SK-N-MC (cell line): Measurements from ENCODE around the gene ATRNL1.
A peak's percentile ranks its signal among the peaks of the same experiment; 100 is the strongest.

ENCODE experiments used
- DNase-seq: peaks from one replicate; pipeline ENCODE4 v3.0.0-alpha.2; 2011; ENCODE audit warnings: low read depth, low spot score
- H3K27ac ChIP-seq: fragments of 200-600 bp; sonication (generic); 2 replicates; pipeline ENCODE4 v1.5.1; 2016; ENCODE audit warnings: mixed run types
- H3K36me3 ChIP-seq: fragments of 200-600 bp; sonication (generic); 2 replicates; pipeline ENCODE4 v1.6.1; 2017; ENCODE audit warnings: antibody characterized with exemption, low read length, mixed read lengths; ENCODE audit not compliant: insufficient read depth
- H3K4me3 ChIP-seq: fragments of 200-600 bp; sonication (generic); 2 replicates; pipeline ENCODE4 v1.5.1; 2016
- H3K9ac ChIP-seq: fragments of 200-600 bp; sonication (generic); 2 replicates; pipeline ENCODE4 v1.8.0; 2017; ENCODE audit warnings: mixed run types, mixed read lengths; ENCODE audit not compliant: insufficient read length
- H3K9me3 ChIP-seq: fragments of 200-600 bp; sonication (generic); 2 replicates; pipeline ENCODE4 v1.6.1; 2017; ENCODE audit warnings: low read depth, mild to moderate bottlenecking, antibody characterized with exemption, low read length, moderate library complexity, mixed read lengths
- EZH2 ChIP-seq: fragments of 200-600 bp; sonication (generic); IDR thresholded peaks from one replicate; pipeline ENCODE4 v1.6.1; 2017; ENCODE audit warnings: antibody characterized with exemption
- FOXP2 ChIP-seq: optimal IDR thresholded peaks from 2 replicates; pipeline ENCODE3; 2011; ENCODE audit warnings: mild to moderate bottlenecking, moderate library complexity; ENCODE audit not compliant: insufficient read depth; ENCODE audit errors: extremely low read length, control extremely low read depth
- POLR2AphosphoS5 ChIP-seq: IDR thresholded peaks from 2 replicates; pipeline ENCODE4 v1.6.1; 2012; ENCODE audit warnings: mild to moderate bottlenecking, low read depth, low read length, borderline replicate concordance

Gene ATRNL1, protein sequence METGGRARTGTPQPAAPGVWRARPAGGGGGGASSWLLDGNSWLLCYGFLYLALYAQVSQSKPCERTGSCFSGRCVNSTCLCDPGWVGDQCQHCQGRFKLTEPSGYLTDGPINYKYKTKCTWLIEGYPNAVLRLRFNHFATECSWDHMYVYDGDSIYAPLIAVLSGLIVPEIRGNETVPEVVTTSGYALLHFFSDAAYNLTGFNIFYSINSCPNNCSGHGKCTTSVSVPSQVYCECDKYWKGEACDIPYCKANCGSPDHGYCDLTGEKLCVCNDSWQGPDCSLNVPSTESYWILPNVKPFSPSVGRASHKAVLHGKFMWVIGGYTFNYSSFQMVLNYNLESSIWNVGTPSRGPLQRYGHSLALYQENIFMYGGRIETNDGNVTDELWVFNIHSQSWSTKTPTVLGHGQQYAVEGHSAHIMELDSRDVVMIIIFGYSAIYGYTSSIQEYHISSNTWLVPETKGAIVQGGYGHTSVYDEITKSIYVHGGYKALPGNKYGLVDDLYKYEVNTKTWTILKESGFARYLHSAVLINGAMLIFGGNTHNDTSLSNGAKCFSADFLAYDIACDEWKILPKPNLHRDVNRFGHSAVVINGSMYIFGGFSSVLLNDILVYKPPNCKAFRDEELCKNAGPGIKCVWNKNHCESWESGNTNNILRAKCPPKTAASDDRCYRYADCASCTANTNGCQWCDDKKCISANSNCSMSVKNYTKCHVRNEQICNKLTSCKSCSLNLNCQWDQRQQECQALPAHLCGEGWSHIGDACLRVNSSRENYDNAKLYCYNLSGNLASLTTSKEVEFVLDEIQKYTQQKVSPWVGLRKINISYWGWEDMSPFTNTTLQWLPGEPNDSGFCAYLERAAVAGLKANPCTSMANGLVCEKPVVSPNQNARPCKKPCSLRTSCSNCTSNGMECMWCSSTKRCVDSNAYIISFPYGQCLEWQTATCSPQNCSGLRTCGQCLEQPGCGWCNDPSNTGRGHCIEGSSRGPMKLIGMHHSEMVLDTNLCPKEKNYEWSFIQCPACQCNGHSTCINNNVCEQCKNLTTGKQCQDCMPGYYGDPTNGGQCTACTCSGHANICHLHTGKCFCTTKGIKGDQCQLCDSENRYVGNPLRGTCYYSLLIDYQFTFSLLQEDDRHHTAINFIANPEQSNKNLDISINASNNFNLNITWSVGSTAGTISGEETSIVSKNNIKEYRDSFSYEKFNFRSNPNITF (N-terminal part only)

DNA sequence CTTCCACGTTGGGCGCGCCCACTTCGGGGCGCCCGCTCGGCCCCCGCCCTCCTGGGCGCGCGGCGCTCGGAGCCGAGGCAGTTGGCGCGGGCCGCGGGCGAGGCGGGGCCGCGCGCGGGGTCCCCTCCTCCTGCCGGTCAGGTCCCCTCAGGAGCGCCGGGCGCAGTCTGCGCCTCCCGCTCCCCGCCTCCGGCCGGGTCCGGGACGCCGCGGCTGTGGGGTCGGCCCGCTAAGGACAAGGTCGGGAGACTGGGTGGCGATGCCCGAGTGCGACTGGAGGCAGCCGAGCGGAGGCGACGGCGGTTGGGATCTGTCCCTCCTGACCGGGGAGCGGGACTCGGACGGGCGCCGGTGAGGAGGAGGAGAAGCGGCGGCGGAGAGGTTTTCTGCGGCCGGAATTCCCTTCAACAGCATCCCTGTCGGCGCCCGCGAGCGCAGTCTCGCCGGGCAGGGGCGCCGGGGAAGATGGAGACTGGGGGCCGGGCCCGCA is at the start of gene ATRNL1:
ATRNL1 (plus strand) TSS at position 80 of the 490 bp plus-strand sequence; CDS start at position 466, 386 bp downstream.
- Histone ChIP-seq H3K9ac (peak within 1 kb of the TSS; percentile 83), H3K27ac (peak within 1 kb of the TSS; percentile 60; the same call in 1 of the 2 replicates)

DNA sequence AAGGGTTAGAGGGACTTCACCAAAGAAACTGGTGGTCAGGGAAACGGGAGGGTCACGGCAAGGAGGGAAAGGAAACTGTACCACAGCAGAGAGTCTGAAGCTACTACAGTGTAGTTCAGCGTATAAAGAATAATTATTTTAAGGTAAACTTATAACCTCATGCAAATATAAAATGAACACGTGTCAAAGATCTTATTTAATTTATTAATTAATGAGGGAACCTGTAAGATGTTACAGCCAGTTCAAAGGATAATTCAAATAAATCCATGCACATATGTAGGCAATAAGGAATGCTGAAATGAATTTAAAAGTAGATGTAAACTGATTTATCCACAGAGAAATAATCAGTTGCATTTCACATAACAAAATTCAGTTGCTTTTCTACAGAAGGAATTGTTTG is 49.4 kb upstream of the ATRNL1 start:
- no peak for DNase-seq
- H3K9ac ChIP-seq, result no peak overlapping the region
- TF ChIP-seq FOXP2 (no peak), POLR2AphosphoS5 (no peak)
- no peaks in the 10 kb centered on the region for H3K9me3 ChIP-seq
- H3K36me3 ChIP-seq, result no peaks in the 10 kb centered on the region
- no peak overlapping the region for H3K27ac ChIP-seq
- no peak overlapping the region for H3K4me3 ChIP-seq

More for the DNA sequence above, at the start of gene ATRNL1:
- Histone ChIP-seq H3K4me3 (peak within 1 kb of the TSS; percentile 82), H3K36me3 (no peaks in the 10 kb centered on the region), H3K9me3 (no peaks in the 10 kb centered on the region)
- TF ChIP-seq POLR2AphosphoS5 (no peak), EZH2 (no peak), FOXP2 (no peak)
- DNase-seq, result no peak

DNA sequence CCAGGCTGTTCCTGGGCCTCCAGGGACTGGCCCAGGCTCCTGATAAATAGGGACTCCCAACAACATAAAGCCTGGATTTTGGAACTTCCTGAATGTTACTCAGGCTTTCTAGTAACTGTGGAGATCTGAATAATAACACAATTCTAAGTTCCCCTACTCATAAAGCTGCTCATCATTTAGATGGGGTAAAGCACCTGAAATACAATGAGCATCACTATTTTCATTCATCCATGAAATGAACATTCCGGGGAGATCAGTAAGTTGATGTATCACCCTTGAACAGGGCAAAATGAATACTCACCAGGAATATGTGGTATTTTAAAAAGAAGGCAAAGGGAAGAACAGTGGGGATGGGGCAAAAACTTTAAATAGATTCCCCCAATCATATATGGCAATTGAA is 48.3 kb upstream of the ATRNL1 start:
- H3K4me3 ChIP-seq, result no peak overlapping the region
- no peak overlapping the region for H3K27ac ChIP-seq
- no peaks in the 10 kb centered on the region for H3K36me3 ChIP-seq
- no peak overlapping the region for H3K9ac ChIP-seq
- no peak for DNase-seq
- TF ChIP-seq POLR2AphosphoS5, result no peak
- TF ChIP-seq FOXP2, result no peak
- TF ChIP-seq EZH2, result no peak
- H3K9me3 ChIP-seq, result no peaks in the 10 kb centered on the region

DNA sequence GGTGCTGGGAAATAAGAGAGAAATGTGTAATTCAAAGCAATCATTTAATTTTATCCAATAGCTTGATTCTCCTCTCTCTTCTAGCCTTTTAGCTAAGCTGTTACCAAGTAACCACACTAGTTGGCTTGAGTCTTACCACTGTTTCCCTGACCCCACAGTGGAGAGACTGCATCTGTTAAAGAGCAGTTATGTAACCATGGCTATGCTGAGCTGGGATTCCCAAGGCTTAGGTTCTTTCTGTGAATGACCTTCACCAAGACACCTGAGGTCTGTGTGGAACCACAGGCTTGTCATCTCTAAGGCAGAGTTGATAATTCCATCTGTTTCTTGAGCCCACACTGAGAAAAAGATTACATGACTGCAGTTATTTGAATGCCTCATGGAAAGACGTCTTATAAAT is 47.7 kb upstream of the ATRNL1 start:
- TF ChIP-seq FOXP2 (no peak), POLR2AphosphoS5 (no peak), EZH2 (no peak)

DNA sequence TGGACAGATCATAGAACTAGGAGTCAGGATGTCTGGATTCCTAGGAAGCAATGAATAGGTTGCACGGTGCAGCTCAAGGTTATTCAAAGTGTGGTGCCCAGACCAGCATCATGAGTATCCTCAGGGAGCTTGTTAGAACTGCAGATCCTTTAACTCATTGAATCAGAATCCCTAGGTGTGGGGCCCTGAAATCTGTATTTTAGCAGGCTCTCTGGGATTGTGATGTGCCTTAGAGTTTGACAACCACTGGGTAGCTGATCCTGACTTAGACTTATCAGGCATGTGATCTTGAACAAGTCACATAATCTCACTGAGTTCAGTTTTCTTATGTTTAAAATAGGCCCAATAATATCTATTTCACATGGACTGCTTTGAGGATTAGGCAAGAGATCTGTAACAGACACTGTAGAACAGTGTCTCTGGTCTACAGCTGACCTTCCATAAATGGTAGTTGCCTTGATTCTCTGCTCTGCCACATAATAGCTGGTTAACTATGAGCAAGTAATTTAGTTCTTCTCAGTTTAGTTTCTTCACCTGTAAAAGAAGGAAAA is 46.4 kb upstream of the ATRNL1 start:
- TF ChIP-seq EZH2, result no peak
- TF ChIP-seq FOXP2, result no peak
- no peak for TF ChIP-seq POLR2AphosphoS5
- Histone ChIP-seq H3K36me3 (no peaks in the 10 kb centered on the region), H3K9me3 (no peaks in the 10 kb centered on the region), H3K9ac (no peak overlapping the region), H3K27ac (no peak overlapping the region), H3K4me3 (no peak overlapping the region)
- DNase-seq, result no peak

More for the DNA sequence above, 47.7 kb upstream of the ATRNL1 start:
- Histone ChIP-seq H3K4me3 (no peak overlapping the region), H3K36me3 (no peaks in the 10 kb centered on the region), H3K27ac (no peak overlapping the region), H3K9ac (no peak overlapping the region), H3K9me3 (no peaks in the 10 kb centered on the region)
- DNase-seq, result no peak

DNA sequence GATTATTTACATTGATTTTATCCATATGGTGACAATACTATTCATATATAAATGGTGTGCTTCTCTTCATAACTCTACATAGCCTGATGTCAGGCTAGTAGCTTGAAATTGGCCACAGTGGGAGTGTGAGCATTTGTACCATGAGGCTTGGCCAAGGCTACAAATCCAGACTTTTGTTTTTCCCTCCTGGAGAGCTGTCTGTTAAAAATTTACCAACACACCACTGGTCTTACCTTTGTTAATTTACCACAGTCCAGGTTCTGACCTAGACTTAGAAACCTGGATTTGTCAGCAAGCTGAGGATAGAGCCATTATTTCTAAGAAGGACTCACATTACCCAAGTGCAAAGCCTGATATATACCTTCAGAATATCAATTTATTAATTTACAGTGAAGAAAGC is 45.5 kb upstream of the ATRNL1 start:
- Histone ChIP-seq H3K36me3 (no peaks in the 10 kb centered on the region), H3K27ac (no peak overlapping the region), H3K9ac (no peak overlapping the region), H3K9me3 (no peaks in the 10 kb centered on the region), H3K4me3 (no peak overlapping the region)
- TF ChIP-seq FOXP2, result no peak
- DNase-seq, result no peak

DNA sequence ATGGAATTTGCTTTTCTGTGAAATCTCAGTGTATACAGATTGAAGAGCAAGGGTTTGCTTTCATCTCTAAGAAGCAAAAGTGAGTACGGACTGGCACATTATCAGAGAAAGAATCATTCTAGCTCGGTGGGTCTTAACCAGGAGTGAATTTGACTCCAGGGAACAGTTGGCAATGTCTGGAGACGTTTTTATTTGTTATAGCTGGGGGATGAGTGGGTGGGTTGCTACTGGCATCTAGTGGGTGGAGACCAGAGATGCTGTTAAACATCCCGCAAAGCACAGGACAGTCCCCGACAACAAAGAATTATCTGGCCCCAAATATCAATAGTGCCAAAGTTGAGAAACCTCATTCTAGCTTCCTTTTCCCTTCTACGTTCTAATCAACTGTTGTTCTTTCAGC is 43.8 kb upstream of the ATRNL1 start:
- no peak for DNase-seq
- H3K9me3 ChIP-seq, result no peaks in the 10 kb centered on the region
- no peaks in the 10 kb centered on the region for H3K36me3 ChIP-seq
- TF ChIP-seq POLR2AphosphoS5 (no peak), EZH2 (no peak), FOXP2 (no peak)
- H3K27ac ChIP-seq, result peak overlapping the region; percentile 62; the same call in 1 of the 2 replicates
- H3K9ac ChIP-seq, result no peak overlapping the region
- no peak overlapping the region for H3K4me3 ChIP-seq

DNA sequence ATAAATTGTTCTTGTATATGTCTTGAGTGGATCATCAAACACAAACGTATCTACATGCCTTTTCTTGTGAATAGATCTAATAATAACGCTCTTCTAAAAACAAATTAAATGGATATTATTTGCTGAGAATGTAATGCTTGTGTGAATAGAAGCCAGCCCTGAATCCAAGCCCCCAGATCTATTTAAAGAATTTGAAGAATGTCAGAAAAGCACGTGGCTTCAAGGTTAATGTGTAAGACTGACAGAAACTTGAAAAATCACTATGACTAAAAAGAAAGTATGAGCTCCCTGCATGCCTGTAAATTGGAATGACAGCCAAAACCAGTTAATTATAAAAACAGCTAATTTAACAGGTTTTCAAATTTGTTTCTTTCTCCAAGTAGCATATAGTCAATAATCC is 43.2 kb upstream of the ATRNL1 start:
- no peak for DNase-seq
- TF ChIP-seq FOXP2, result no peak
- TF ChIP-seq POLR2AphosphoS5, result no peak
- no peak for TF ChIP-seq EZH2
- no peak overlapping the region for H3K4me3 ChIP-seq
- no peaks in the 10 kb centered on the region for H3K36me3 ChIP-seq
- no peaks in the 10 kb centered on the region for H3K9me3 ChIP-seq
- H3K9ac ChIP-seq, result no peak overlapping the region
- peak overlapping the region; percentile 62; the same call in 1 of the 2 replicates for H3K27ac ChIP-seq
